Activated naive CD4-positive, alpha-beta T cell treated with Interleukin-2 at 50 U/mL for 16 hours (primary cell): ENCODE data around the gene EGFL8.
"Not testable (repeated sequence)": the region's sequence is repeated elsewhere in the genome, so short reads cannot be mapped to it uniquely, and the experiment has no call there.

Experiments
- DNase-seq: peaks from one replicate; pipeline ENCODE4 v3.0.0-alpha.2; 2020

Gene EGFL8

DNA sequence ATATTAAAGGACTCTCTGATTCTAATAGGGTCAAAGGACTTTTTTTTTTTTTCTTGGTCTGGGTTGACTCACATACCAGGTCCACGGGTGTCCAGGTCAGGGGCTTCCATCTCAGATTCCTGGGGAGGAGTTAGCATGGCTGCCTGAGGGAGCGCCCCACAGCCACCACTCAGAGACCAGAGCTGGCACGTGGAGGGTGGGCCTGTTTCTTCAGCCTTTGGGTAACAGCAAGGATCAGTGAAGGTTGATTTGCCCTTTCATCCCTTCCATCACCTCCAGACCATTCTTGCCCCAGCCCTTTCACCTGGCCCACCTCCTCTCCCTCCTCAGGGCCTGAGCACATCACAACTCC lies 33.9 kb downstream of the EGFL8 start:
- DNase-seq = no peak

DNA sequence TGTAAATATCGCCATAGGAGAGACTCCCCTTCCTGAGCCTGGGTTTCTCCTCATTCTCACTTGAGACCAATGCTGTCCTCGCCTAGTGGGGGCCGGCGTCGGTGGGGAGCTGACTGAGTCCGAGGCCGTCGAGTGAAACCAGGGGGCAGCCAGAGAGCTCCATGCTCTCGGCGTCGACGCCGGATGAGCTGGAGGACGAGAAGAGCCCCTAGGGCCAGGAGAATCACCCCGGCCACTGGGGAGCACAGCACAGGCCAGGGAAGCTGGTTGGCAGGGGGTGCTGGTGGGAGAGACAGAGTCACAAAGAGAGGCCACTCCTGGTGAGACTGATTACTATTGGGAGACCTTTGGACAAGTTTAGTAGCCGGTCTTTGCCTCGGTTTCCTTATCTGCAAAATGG lies 34.5 kb downstream of the EGFL8 start:
- DNase-seq = no peak

DNA sequence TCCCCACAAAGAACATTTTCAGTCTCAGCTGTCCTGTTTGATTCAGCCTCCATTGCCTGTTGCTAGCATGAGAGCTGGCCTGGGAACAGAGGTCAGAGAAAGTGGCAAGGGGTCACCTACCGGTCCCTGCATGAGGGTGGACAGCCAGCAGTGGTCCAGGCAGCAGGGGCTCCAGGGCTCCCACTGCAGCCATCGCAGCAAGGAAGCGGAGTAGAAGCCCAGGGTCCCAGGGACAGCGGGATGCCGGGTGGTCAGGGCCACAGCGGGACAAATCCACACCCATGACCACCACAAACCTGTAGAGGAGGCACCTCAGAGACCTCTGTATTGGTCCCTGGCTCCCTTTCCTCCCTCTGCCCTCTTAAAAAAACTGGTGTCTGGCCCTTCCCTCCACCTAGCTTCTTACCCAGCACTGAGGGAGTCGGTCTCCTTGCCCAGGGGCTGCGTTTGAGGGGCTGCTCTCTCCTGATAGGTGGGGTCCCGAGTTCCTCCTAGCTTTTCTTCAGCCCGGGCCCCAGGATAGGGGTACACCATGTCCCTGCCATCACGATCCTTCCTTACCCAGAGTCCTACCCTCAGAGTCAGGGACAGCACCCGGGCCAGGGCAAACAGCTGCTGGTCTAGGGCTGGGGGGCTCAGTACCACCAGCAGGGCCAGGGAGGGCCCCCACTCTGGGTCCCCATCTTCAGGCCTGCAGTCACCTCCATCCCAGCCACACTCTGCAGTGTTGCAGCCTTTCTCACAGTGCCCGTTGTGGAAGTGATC lies 36.5 kb downstream of the EGFL8 start:
- DNase-seq = no peak

DNA sequence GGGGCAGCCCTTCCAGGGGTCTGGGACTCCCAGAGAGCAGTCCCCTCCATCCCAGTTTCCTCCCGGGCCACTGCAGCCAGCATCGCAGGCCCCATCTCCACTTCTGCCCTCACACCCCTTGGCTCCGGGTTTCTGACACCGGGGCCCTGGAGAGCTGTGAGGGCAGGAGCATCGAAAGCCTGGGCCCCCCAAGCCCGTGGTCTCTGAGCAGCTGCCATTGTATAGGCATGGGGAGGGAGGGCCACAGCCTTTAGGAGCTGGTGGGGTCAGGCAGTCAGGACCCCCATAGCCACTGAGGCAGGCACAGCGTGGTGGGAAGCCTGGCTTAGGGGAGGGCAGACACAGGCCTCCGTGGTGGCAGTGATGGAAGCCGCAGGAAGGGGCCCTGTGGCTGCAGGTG lies 37.8 kb downstream of the EGFL8 start:
- no peak for DNase-seq

DNA sequence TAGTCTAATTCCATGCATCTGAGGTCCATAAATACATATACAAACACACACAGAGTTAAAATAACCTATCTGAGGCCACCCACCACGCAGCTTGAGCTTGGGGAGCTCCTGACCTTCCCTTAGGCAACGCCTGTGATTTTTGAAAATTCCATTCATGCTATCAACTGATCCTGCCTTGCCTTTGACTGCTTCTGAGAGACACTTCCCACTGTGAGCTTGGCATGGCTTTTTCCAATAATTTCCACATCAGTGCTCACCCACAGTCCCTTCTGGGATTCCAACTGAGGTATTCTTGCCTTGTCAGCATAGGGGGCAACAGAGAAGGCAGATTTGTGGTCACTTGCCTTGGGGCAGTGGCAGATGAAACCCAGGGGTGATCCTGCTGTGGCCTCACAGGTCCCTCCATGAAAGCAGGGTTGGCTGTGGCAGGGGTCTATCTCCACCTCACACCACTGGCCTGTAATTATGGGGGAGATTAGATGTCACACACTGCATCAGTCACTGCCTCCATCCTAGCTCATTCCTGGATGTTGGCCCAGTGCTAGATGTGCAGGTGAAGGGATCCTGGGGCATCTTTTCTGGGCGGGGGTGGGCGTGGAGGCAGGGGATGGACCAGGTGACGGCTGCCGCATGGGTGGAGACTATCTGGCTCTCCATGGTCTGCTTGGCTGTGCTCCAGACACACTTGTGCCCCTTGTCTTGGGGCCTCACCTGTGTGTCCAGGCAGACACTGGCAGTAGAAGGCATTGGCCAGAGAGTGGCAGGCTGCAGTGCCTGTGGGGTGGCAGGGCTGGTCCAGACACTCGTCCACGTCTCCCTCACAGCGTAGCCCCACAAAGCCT lies 39.3 kb downstream of the EGFL8 start:
- no peak for DNase-seq

DNA sequence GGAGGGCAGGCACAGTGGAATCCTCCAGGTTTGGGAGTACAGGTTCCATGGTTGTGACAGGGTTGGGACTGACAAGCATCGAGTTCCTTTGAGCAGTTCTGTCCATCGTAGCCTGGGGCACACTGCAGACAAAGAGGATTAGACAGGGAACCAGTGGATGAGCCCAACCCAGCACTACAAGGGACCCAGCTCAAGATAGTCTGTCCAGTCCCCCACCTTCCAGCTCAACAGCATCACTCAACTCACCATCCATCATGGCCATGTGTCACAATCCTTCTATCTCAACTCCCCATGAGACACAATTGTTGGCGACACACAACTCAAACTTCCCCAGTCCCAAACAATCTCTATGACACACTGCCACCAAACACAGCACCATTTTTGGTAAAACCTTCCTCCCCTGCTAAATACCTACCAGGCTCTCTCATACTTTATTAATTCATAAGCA lies 39.9 kb downstream of the EGFL8 start:
- DNase-seq = no peak

DNA sequence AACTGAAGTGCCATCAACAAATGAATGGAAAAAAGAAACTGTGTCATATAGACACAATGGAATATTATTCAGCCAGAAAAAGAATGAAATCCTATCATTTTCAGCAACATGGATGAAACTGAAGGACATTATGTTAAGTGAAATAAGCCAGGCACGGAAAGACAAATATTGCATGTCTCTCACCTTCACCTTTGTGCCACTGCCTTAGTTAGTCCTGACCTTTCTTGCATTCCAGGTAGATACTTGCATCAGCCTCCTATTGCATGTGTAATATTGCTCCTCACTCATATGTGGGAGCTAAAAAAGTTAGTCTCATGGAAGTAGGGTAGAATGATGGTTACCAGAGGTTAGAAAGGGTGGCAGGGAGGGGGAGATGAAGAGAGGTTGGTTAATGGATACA lies 44.6 kb downstream of the EGFL8 start:
- no peak for DNase-seq

DNA sequence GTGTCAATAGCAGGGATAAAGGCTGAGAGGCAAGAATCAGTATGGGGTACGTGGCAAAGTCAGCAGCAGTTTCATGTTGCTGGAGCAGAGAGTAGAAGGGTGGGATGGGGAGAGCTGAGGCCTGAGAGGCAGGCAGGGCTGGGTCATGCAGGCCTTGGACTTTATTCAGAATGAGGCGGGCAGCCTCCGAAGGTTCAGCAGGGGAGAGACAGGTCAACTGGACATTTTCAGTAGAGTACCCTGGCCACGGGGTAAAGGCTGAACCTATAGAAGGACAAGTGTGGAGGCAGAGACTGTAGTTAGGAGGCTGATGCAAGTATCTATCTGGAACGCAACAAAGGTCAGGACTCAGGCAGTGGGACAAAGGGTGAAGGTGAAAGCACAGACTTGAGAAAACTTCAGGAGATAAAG lies 45.8 kb downstream of the EGFL8 start:
- no peak for DNase-seq

DNA sequence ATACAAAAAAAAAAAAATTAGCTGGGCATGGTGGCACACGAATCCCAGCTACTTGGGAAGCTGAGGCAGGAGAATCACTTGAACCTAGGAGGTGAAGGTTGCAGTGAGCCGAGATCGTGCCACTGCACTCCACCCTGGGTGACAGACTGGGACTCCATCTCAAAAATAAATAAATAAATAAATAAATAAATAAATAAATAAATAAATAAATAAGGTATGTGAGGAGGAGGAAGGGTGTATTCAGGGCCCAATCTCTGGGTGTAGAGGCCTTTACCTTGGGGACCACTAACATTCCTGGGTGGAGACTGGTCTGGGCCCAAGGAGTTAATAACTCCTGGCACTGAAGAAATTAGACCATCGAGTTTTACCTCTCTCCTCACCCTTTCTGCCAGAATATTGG lies 47.0 kb downstream of the EGFL8 start:
- DNase-seq = not testable (repeated sequence)

DNA sequence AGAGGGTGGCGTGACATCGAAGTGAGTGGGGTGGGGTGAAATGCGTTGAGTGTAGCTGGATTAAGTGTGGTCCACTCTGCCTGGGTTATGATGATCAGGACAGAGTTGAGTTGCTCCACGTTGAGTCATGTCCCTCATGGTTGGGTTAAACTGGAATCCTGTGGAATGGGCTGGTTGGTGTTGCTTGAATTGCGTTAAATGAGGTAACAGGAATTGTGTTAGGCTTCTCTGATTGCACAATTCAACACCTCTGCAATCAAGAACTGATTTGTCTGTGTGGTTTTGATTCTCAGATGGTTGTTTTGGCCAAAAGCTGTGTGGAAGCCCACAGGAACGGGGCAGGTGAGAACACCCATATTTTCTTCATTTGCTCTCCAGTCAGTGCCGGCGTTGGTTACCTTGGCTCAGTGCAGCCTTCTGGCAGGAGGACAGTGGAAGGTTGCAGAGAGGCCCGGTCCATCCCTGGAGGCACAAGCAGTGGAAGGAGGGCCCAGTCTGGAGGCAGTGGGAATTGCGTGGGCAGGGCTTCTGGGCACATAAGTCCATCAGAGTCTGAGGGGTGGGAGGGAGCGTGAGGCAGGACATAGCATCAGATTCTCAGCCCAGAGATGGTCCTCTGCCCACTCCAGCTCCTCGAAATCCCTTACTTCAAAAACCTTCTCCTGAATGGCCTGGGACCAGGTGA lies 47.8 kb downstream of the EGFL8 start:
- DNase-seq = no peak

DNA sequence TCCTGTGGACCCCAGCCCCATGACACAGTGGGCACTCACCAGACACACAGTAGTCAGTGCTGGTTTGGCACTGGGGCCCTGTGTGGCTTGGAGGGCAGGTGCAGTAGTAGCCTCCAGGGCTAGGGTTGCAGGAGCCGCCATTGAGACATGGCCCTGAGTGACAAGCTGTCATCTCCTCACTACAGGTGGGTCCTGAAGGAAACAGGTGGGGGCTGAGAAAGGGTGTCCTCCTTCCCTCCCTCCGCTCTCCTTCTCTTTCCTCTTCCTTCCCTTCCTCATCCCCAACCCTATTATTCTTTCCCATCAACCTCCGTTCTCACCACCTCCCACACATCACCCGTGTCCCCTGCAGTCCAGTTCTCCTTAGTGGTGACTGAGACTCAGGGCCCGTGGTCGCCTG lies 49.3 kb downstream of the EGFL8 start:
- no peak for DNase-seq

DNA sequence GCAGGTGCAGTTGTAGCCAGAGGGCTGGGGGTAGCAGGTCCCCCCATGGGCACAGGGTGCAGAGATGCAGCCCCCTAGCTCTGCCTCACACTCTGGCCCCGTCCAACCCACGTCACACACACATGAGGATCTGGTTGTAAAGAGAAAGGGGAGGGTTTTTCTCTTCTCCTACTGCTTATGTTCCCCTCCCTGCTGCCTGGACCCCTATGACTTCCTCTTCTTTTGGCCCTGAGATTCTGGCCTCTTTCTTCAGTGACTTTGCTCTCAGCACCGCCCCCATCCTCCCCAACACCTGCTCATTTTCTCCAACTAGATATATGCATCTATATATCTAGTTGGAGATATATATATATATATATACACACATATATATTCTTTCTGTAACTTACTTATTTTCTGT lies 49.7 kb downstream of the EGFL8 start:
- DNase-seq = no peak

DNA sequence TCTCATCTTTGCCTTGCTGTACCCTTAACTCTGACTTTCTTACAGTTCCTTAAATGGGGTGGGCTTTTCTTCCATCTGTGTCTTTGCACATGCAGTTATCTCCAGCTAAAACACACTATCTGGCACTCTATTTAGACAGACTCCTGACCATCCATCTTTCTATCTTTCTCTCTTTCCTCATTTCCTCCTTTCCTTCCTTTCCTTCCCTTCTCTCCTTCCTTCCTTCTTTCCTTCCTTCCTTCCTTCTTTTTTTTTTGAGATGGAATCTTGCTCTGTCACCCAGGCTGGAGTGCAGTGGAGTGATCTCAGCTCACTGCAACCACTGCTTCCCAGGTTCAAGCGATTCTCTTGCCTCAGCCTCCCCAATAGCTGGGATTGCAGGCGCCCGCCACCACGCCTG lies 51.2 kb downstream of the EGFL8 start:
- DNase-seq = no peak

DNA sequence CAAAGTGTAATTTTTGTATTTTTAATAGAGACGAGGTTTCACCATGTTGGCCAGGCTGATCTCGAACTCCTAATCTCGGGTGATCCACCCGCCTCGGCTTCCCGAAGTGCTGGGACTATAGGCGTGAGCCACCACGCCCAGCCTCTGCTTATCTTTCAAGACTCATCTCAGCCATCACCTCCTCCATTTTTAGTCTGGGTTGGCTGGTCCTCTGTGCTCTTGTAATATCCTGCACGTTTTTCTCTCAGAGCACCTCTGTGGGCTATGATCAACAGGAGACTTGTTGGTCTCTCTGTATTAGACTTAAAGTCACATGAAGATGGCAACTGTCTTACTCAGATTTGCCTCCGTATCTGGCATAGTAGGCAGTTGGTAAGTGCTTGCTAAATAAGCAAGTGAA lies 51.9 kb downstream of the EGFL8 start:
- DNase-seq = no peak

DNA sequence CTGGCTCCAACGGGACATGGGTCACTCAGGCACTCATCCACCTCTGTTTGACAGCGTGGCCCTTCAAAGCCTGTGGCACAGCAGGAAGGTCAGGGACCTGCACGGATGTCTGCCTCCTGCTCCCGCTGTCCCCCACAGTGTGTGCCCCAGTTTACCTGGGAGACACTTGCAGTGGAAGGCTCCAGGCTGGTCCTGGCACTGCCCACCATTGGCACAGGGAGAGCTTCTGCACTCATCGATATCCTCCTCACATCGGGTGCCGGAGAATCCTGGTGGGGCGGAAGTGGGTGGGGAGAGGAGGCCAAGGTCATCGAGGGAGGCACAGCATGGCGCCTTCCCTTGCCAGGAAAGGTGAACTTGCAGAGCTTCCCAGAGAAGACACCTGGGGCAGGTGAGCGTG lies 52.6 kb downstream of the EGFL8 start:
- no peak for DNase-seq
